ENCODE data around the gene MED27. TPM values are rescaled to one million over a fixed set of nuclear protein-coding genes. Genes with fewer than 3 reads are reported as not detected.

The MED27 gene
- total RNA-seq, 1 donor from 2014 or later = 25.1 TPM

- no peak overlapping the region for H3K4me3 Mint-ChIP-seq (ENCODE audit: low read depth)
- no peak for TF ChIP-seq CTCF (IDR thresholded peaks at IDR 0.05; ENCODE audit: unreplicated experiment)
- peaks cover 13% of the 10 kb centered on the region for H3K4me1 Mint-ChIP-seq (ENCODE audit: low read depth)
- no peak overlapping the region for H3K27ac Mint-ChIP-seq
- DNase-seq (ENCODE audit: low spot score, unreplicated experiment) = no peak
- H3K9me3 Mint-ChIP-seq (ENCODE audit: low read depth) = no peaks in the 10 kb centered on the region
- H3K36me3 Mint-ChIP-seq (ENCODE audit: insufficient read depth) = no peaks in the 10 kb centered on the region
- peaks cover 10% of the 10 kb centered on the region for H3K27me3 Mint-ChIP-seq
Measured at GRCh38 chr9:131841765-131842318, 237.8 kb downstream of the MED27 start.

- Mint-ChIP-seq H3K4me1 (ENCODE audit: low read depth) (peaks cover 13% of the 10 kb centered on the region), H3K9me3 (ENCODE audit: low read depth) (no peaks in the 10 kb centered on the region), H3K36me3 (ENCODE audit: insufficient read depth) (no peaks in the 10 kb centered on the region), H3K27ac (no peak overlapping the region), H3K4me3 (ENCODE audit: low read depth) (no peak overlapping the region), H3K27me3 (peaks cover 5% of the 10 kb centered on the region)
- no peak for DNase-seq (ENCODE audit: low spot score, unreplicated experiment)
- no peak for TF ChIP-seq CTCF (IDR thresholded peaks at IDR 0.05; ENCODE audit: unreplicated experiment)
Measured at GRCh38 chr9:131840751-131841702, 238.6 kb downstream of the MED27 start.

GRCh38 chr9:131840220-131840619 is 239.4 kb downstream of the MED27 start:
- no peak for TF ChIP-seq CTCF (IDR thresholded peaks at IDR 0.05; ENCODE audit: unreplicated experiment)
- H3K4me3 Mint-ChIP-seq (ENCODE audit: low read depth) = no peak overlapping the region

GRCh38 chr9:131839281-131840084 is 240.2 kb downstream of the MED27 start:
- Mint-ChIP-seq H3K4me3 (ENCODE audit: low read depth) (no peak overlapping the region), H3K9me3 (ENCODE audit: low read depth) (no peaks in the 10 kb centered on the region), H3K36me3 (ENCODE audit: insufficient read depth) (no peaks in the 10 kb centered on the region), H3K27ac (no peak overlapping the region), H3K27me3 (peaks cover 7% of the 10 kb centered on the region), H3K4me1 (ENCODE audit: low read depth) (peaks cover 6% of the 10 kb centered on the region)
- DNase-seq (ENCODE audit: low spot score, unreplicated experiment) = no peak
- no peak for TF ChIP-seq CTCF (IDR thresholded peaks at IDR 0.05; ENCODE audit: unreplicated experiment)

More at GRCh38 chr9:131840220-131840619, 239.4 kb downstream of the MED27 start:
- H3K27me3 Mint-ChIP-seq = peaks cover 3% of the 10 kb centered on the region
- no peak for DNase-seq (ENCODE audit: low spot score, unreplicated experiment)
- H3K27ac Mint-ChIP-seq = no peak overlapping the region
- H3K9me3 Mint-ChIP-seq (ENCODE audit: low read depth) = no peaks in the 10 kb centered on the region
- no peaks in the 10 kb centered on the region for H3K36me3 Mint-ChIP-seq (ENCODE audit: insufficient read depth)
- H3K4me1 Mint-ChIP-seq (ENCODE audit: low read depth) = peaks cover 7% of the 10 kb centered on the region

All from progenitor cell of endocrine pancreas (in vitro differentiated cells).